ENCODE data around the gene ZNF117.
"Not testable (repeated sequence)": the region's sequence is repeated elsewhere in the genome, so short reads cannot be mapped to it uniquely, and the experiment has no call there.

The ZNF117 gene

GRCh38 chr7:64990216-64990615 is 620 bp downstream of the ZNF117 start:
- no peak for TF ChIP-seq CTCF (IDR thresholded peaks at IDR 0.05; ENCODE audit: low read depth, low read length)
- no peak for TF ChIP-seq POLR2A (IDR thresholded peaks at IDR 0.05; ENCODE audit: extremely low read depth, insufficient read length)
- no peak for TF ChIP-seq MYC (IDR thresholded peaks at IDR 0.05; ENCODE audit: low read depth, low read length)
- TF ChIP-seq MAX (IDR thresholded peaks at IDR 0.05; ENCODE audit: low read depth, low read length), result no peak
- no peak for DNase-seq (ENCODE audit: low read depth)
- H3K4me3 ChIP-seq (ENCODE audit: low read depth, low read length), result no peak overlapping the region

GRCh38 chr7:64978497-64979203 is 12.2 kb downstream of the ZNF117 start:
- H3K4me3 ChIP-seq (ENCODE audit: low read depth, low read length), result no peak overlapping the region
- TF ChIP-seq POLR2A (IDR thresholded peaks at IDR 0.05; ENCODE audit: extremely low read depth, insufficient read length), result no peak
- TF ChIP-seq MAX (IDR thresholded peaks at IDR 0.05; ENCODE audit: low read depth, low read length), result no peak
- TF ChIP-seq CTCF (IDR thresholded peaks at IDR 0.05; ENCODE audit: low read depth, low read length), result no peak
- no peak for TF ChIP-seq MYC (IDR thresholded peaks at IDR 0.05; ENCODE audit: low read depth, low read length)

DNA sequence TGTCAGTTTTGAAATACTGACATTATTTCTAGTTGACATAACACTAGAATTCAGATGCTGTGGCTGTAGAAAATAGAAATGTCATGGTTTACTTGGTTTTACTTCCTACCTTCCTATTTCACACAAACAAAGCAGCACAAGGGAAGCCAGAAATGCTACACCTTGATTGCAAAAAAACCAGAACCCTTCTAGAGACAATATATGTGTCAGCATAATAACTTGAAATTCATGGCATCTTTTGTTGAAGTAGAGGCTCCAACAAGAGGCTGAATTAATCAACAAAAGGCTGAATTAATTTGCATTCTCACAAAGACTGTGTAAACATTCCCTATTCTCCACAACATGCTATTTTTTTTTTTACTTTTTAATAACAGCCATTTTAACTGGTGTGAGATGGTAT is 25.2 kb downstream of the ZNF117 start:
- no peak overlapping the region for H3K4me3 ChIP-seq (ENCODE audit: low read depth, low read length)
- TF ChIP-seq POLR2A (IDR thresholded peaks at IDR 0.05; ENCODE audit: extremely low read depth, insufficient read length), result no peak
- TF ChIP-seq CTCF (IDR thresholded peaks at IDR 0.05; ENCODE audit: low read depth, low read length), result no peak
- no peak for TF ChIP-seq MAX (IDR thresholded peaks at IDR 0.05; ENCODE audit: low read depth, low read length)
- no peak for TF ChIP-seq MYC (IDR thresholded peaks at IDR 0.05; ENCODE audit: low read depth, low read length)
- DNase-seq (ENCODE audit: low read depth), result no peak

More at GRCh38 chr7:64978497-64979203, 12.2 kb downstream of the ZNF117 start:
- DNase-seq (ENCODE audit: low read depth), result no peak

DNA sequence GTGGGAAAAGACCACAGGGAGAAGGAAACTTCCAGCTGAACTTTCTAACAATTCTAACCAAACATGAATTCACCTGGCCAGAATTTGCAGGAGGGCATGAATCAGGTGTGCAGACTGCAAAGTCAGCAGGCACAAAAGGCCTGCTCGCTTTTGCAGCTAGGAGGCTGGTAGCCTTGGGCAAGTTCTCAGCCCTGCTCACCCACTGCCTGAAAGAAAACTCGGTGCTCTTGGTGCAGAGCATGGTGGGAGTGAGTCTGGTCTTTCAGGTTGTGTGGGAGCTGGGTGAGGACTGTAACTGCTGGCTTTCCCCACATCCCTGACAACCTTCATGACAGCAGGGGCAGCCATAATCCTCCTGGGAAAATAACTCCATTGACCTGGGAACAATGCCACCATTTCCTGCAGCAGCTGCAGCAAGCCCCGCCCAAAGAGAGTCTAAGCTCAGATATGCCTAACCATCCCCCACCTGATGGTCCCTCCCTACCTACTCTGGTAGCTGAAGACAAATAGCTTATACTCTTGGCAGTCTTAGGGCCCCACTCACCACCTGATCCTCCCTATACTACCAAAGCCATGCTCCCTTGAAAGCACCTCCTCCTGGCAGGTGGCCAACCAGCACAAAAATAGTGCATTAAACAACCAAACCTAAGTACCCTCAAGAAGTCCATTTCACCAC is 31.6 kb downstream of the ZNF117 start:
- no peak for DNase-seq (ENCODE audit: low read depth)
- TF ChIP-seq POLR2A (IDR thresholded peaks at IDR 0.05; ENCODE audit: extremely low read depth, insufficient read length) (no peak), MYC (IDR thresholded peaks at IDR 0.05; ENCODE audit: low read depth, low read length) (no peak), CTCF (IDR thresholded peaks at IDR 0.05; ENCODE audit: low read depth, low read length) (no peak), MAX (IDR thresholded peaks at IDR 0.05; ENCODE audit: low read depth, low read length) (no peak)
- no peak overlapping the region for H3K4me3 ChIP-seq (ENCODE audit: low read depth, low read length)

- no peak overlapping the region for H3K4me3 ChIP-seq (ENCODE audit: low read depth, low read length)
- DNase-seq (ENCODE audit: low read depth), result peak; percentile 70
- TF ChIP-seq CTCF (IDR thresholded peaks at IDR 0.05; ENCODE audit: low read depth, low read length) (peak; percentile 74), MYC (IDR thresholded peaks at IDR 0.05; ENCODE audit: low read depth, low read length) (no peak)
Observed at GRCh38 chr7:64951250-64951848, 39.5 kb downstream of the ZNF117 start.

DNA sequence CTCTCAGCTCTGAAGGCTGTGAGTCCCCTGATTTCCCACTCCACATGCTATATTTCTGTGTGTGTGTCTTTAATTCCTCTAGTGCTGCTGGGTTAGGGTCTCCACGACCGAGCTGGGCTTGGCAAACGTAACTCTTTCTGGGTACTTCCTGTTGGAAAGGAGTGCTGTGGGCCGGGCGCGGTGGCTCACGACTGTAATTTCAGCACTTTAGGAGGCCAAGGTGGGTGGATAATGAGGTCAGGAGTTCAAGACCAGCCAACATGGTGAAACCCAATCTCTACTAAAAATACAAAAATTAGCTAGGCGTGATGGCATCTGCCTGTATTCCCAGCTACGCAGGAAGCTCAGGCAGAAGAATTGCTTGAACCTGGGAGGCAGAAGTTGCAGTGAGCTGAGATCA is 40.2 kb downstream of the ZNF117 start:
- H3K4me3 ChIP-seq (ENCODE audit: low read depth, low read length); DNase-seq (ENCODE audit: low read depth): not testable (repeated sequence)

GRCh38 chr7:64948774-64949173 is 42.1 kb downstream of the ZNF117 start:
- DNase-seq (ENCODE audit: low read depth); H3K4me3 ChIP-seq (ENCODE audit: low read depth, low read length): not testable (repeated sequence)
